Activated T-helper 1 cell treated with anti-CD3 and anti-CD28 coated beads, Interleukin-12 subunit alpha, Interleukin-12 subunit beta, Interleukin-2, Interleukin-4 antibody, amounts not matched to agents 30 ng/mL and 10 ng/mL and 1 ng/mL, durations not matched to agents 14 hours and 24 hours and 36 hours (primary cell): Measurements from ENCODE around the gene PARP11. TPM values are rescaled to one million over a fixed set of nuclear protein-coding genes. Genes with fewer than 3 reads are reported as not detected.

ENCODE experiments used
- DNase-seq: peaks from one replicate; pipeline ENCODE4 v3.0.0; 2021; ENCODE audit warnings: low spot score
- H3K27ac Mint-ChIP-seq: one replicate; pipeline ENCODE4 v1.8.0; 2021; ENCODE audit warnings: mild to moderate bottlenecking, mixed read lengths
- H3K27me3 Mint-ChIP-seq: one replicate; pipeline ENCODE4 v1.8.0; 2022; ENCODE audit warnings: mild to moderate bottlenecking, moderate library complexity, mixed read lengths; ENCODE audit not compliant: insufficient read depth
- H3K36me3 Mint-ChIP-seq: one replicate; pipeline ENCODE4 v1.8.0; 2021; ENCODE audit warnings: low read depth, mixed read lengths
- H3K4me1 Mint-ChIP-seq: one replicate; pipeline ENCODE4 v1.8.0; 2021; ENCODE audit warnings: low read depth, mixed read lengths
- H3K4me3 Mint-ChIP-seq: one replicate; pipeline ENCODE4 v1.8.0; 2021; ENCODE audit warnings: mild to moderate bottlenecking, moderate library complexity, mixed read lengths
- H3K9me3 Mint-ChIP-seq: one replicate; pipeline ENCODE4 v1.8.0; 2021; ENCODE audit warnings: mixed read lengths
- intact Hi-C: fragments of 100-400 bp; cut with micrococcal nuclease; formaldehyde crosslinking; loops from one replicate; pipeline ENCODE4 v1.15.1; 2024
- total RNA-seq: library from RNA; stranded (reverse); gene quantifications from 2 replicates; pipeline ENCODE4 v1.2.3, GENCODE V29; 2022

Gene PARP11
- total RNA-seq, 1 donor from 2014 or later = 13.9 TPM

- H3K27ac Mint-ChIP-seq = no peak overlapping the region
- DNase-seq = no peak
- H3K36me3 Mint-ChIP-seq = peaks cover 10% of the 10 kb centered on the region
- no peaks in the 10 kb centered on the region for H3K9me3 Mint-ChIP-seq
- H3K4me1 Mint-ChIP-seq = no peaks in the 10 kb centered on the region
- H3K4me3 Mint-ChIP-seq = no peak overlapping the region
- intact Hi-C loops = loop anchor here (10.0 kb wide), 1 partner anchor 340 kb away; no protein-coding TSS in a partner anchor
- H3K27me3 Mint-ChIP-seq = no peaks in the 10 kb centered on the region
These were observed 68.1 kb downstream of the PARP11 start for GRCh38 chr12:3805077-3805476.

- H3K27me3 Mint-ChIP-seq = no peaks in the 10 kb centered on the region
These were observed 69.2 kb downstream of the PARP11 start for GRCh38 chr12:3803865-3804472.

GRCh38 chr12:3802721-3803120 lies 70.5 kb downstream of the PARP11 start:
- DNase-seq = no peak
- H3K4me1 Mint-ChIP-seq = no peaks in the 10 kb centered on the region
- intact Hi-C loops = loop anchor here (10.0 kb wide), 1 partner anchor 338 kb away; no protein-coding TSS in a partner anchor
- H3K27me3 Mint-ChIP-seq = no peaks in the 10 kb centered on the region
- H3K27ac Mint-ChIP-seq = no peak overlapping the region
- peaks cover 12% of the 10 kb centered on the region for H3K36me3 Mint-ChIP-seq
- no peaks in the 10 kb centered on the region for H3K9me3 Mint-ChIP-seq
- H3K4me3 Mint-ChIP-seq = no peak overlapping the region

More at GRCh38 chr12:3803865-3804472, 69.2 kb downstream of the PARP11 start:
- intact Hi-C loops = loop anchor here (1.0 to 10.0 kb wide), 4 partner anchors 146 to 669 kb away; no protein-coding TSS in a partner anchor
- Mint-ChIP-seq H3K9me3 (no peaks in the 10 kb centered on the region), H3K4me3 (no peak overlapping the region), H3K27ac (no peak overlapping the region), H3K4me1 (no peaks in the 10 kb centered on the region), H3K36me3 (peaks cover 10% of the 10 kb centered on the region)
- DNase-seq = peak; percentile 49

GRCh38 chr12:3797531-3798048 lies 75.6 kb downstream of the PARP11 start:
- peaks cover 4% of the 10 kb centered on the region for H3K36me3 Mint-ChIP-seq
- no peaks in the 10 kb centered on the region for H3K9me3 Mint-ChIP-seq
- H3K27me3 Mint-ChIP-seq = no peaks in the 10 kb centered on the region
- no peaks in the 10 kb centered on the region for H3K4me1 Mint-ChIP-seq
- intact Hi-C loops = no loop called here
- H3K27ac Mint-ChIP-seq = no peak overlapping the region
- no peak for DNase-seq
- H3K4me3 Mint-ChIP-seq = no peak overlapping the region

GRCh38 chr12:3795492-3796133 lies 77.6 kb downstream of the PARP11 start:
- Mint-ChIP-seq H3K27me3 (no peaks in the 10 kb centered on the region), H3K4me1 (no peaks in the 10 kb centered on the region), H3K27ac (no peak overlapping the region), H3K36me3 (peaks cover 8% of the 10 kb centered on the region), H3K4me3 (no peak overlapping the region), H3K9me3 (no peaks in the 10 kb centered on the region)
- DNase-seq = no peak
- intact Hi-C loops = no loop called here

- no peak overlapping the region for H3K4me3 Mint-ChIP-seq
- DNase-seq = no peak
- no peak overlapping the region for H3K27ac Mint-ChIP-seq
- intact Hi-C loops = no loop called here
- H3K9me3 Mint-ChIP-seq = no peaks in the 10 kb centered on the region
- H3K36me3 Mint-ChIP-seq = peaks cover 8% of the 10 kb centered on the region
- H3K27me3 Mint-ChIP-seq = no peaks in the 10 kb centered on the region
- no peaks in the 10 kb centered on the region for H3K4me1 Mint-ChIP-seq
These were observed 78.1 kb downstream of the PARP11 start for GRCh38 chr12:3795066-3795465.

- intact Hi-C loops = no loop called here
- no peak for DNase-seq
- H3K27me3 Mint-ChIP-seq = no peaks in the 10 kb centered on the region
- peaks cover 4% of the 10 kb centered on the region for H3K9me3 Mint-ChIP-seq
- no peak overlapping the region for H3K4me3 Mint-ChIP-seq
- H3K36me3 Mint-ChIP-seq = peaks cover 11% of the 10 kb centered on the region
- no peak overlapping the region for H3K27ac Mint-ChIP-seq
- H3K4me1 Mint-ChIP-seq = no peaks in the 10 kb centered on the region
These were observed 80.4 kb downstream of the PARP11 start for GRCh38 chr12:3792623-3793288.

GRCh38 chr12:3791256-3791874 lies 81.8 kb downstream of the PARP11 start:
- no peak for DNase-seq
- Mint-ChIP-seq H3K36me3 (peaks cover 11% of the 10 kb centered on the region), H3K27me3 (no peaks in the 10 kb centered on the region), H3K9me3 (peaks cover 7% of the 10 kb centered on the region), H3K27ac (no peak overlapping the region), H3K4me3 (no peak overlapping the region), H3K4me1 (no peaks in the 10 kb centered on the region)
- intact Hi-C loops = no loop called here

- Mint-ChIP-seq H3K4me1 (no peaks in the 10 kb centered on the region), H3K36me3 (peaks cover 13% of the 10 kb centered on the region), H3K27me3 (peaks cover 3% of the 10 kb centered on the region), H3K27ac (no peak overlapping the region), H3K9me3 (peaks cover 8% of the 10 kb centered on the region), H3K4me3 (no peak overlapping the region)
- intact Hi-C loops = no loop called here
- DNase-seq = no peak
These were observed 82.6 kb downstream of the PARP11 start for GRCh38 chr12:3790642-3791041.

GRCh38 chr12:3789838-3790237 lies 83.4 kb downstream of the PARP11 start:
- peaks cover 13% of the 10 kb centered on the region for H3K36me3 Mint-ChIP-seq
- intact Hi-C loops = no loop called here
- no peak overlapping the region for H3K4me3 Mint-ChIP-seq
- no peak overlapping the region for H3K27ac Mint-ChIP-seq
- no peak for DNase-seq
- H3K27me3 Mint-ChIP-seq = peaks cover 3% of the 10 kb centered on the region
- H3K4me1 Mint-ChIP-seq = no peaks in the 10 kb centered on the region
- H3K9me3 Mint-ChIP-seq = peaks cover 8% of the 10 kb centered on the region

GRCh38 chr12:3777206-3777809 lies 95.9 kb downstream of the PARP11 start:
- Mint-ChIP-seq H3K27ac (no peak overlapping the region), H3K4me1 (peaks cover 5% of the 10 kb centered on the region), H3K36me3 (no peaks in the 10 kb centered on the region), H3K9me3 (peaks cover 6% of the 10 kb centered on the region), H3K4me3 (no peak overlapping the region), H3K27me3 (no peaks in the 10 kb centered on the region)
- no peak for DNase-seq
- intact Hi-C loops = loop anchor here (1.0 to 10.0 kb wide), 3 partner anchors 119 to 477 kb away; partner anchors contain the start of gene PRMT8

- no peak for DNase-seq
- Mint-ChIP-seq H3K27me3 (no peaks in the 10 kb centered on the region), H3K9me3 (peaks cover 6% of the 10 kb centered on the region), H3K27ac (no peak overlapping the region), H3K4me3 (no peak overlapping the region), H3K36me3 (peaks cover 1% of the 10 kb centered on the region), H3K4me1 (peaks cover 11% of the 10 kb centered on the region)
- intact Hi-C loops = loop anchor here (10.0 kb wide), 1 partner anchor 281 kb away; the partner anchor contains the start of gene PRMT8
These were observed 97.7 kb downstream of the PARP11 start for GRCh38 chr12:3775385-3776035.
